AML-193 (cell line): ENCODE results near the gene EGF.
"Not testable (repeated sequence)": the region's sequence is repeated elsewhere in the genome, so short reads cannot be mapped to it uniquely, and the experiment has no call there.

ENCODE experiments used
- DNase-seq, 2 experiments: peaks; one replicate each; lab custom pipeline; 2025; lab: John Stamatoyannopoulos, UW

Gene EGF

GRCh38 chr4:110039164-110039563, 126.5 kb downstream of the EGF start:
- not testable (repeated sequence) for DNase-seq

GRCh38 chr4:110041735-110042134, 129.1 kb downstream of the EGF start:
- no peak for DNase-seq

GRCh38 chr4:110042545-110043517, 130.1 kb downstream of the EGF start:
- DNase-seq: no peak

- no peak for DNase-seq
Observed at GRCh38 chr4:110046588-110047049, 133.9 kb downstream of the EGF start.

- DNase-seq: peak; percentile 36 to 42
Observed at GRCh38 chr4:110049951-110050925, 137.6 kb downstream of the EGF start.

- DNase-seq: no peak
Observed at GRCh38 chr4:110055158-110055768, 142.6 kb downstream of the EGF start.

GRCh38 chr4:110058677-110059076, 146.0 kb downstream of the EGF start:
- DNase-seq: no peak

GRCh38 chr4:110059556-110060191, 147.0 kb downstream of the EGF start:
- no peak for DNase-seq

GRCh38 chr4:110061076-110061475, 148.4 kb downstream of the EGF start:
- no peak for DNase-seq
